Esophagus squamous epithelium (tissue), 4 donors: ENCODE results near the gene APBB1.
"Not testable (repeated sequence)": the region's sequence is repeated elsewhere in the genome, so short reads cannot be mapped to it uniquely, and the experiment has no call there.

Experiments
- CTCF ChIP-seq, 6 experiments: fragments of 450-650 bp in 4 of 6; fragments of 200-600 bp in 2 of 6; sonication (generic) in 2 of 6; IDR thresholded peaks; one replicate each; pipeline ENCODE4 v1.5.1; 2016 to 2019; ENCODE audit warnings: antibody characterized with exemption in 6 of 6, mild to moderate bottlenecking in 4 of 6, moderate library complexity in 4 of 6
- POLR2A ChIP-seq, 4 donors: fragments of 450-650 bp; IDR thresholded peaks; one replicate each; pipeline ENCODE4 v1.6.1; 2017; ENCODE audit warnings: antibody characterized with exemption in 4 of 4, mild to moderate bottlenecking in 4 of 4, moderate library complexity in 3 of 4

GRCh38 chr11:6392251-6392650 lies 26.6 kb downstream of the APBB1 start:
- not testable (repeated sequence) for TF ChIP-seq POLR2A, CTCF (IDR thresholded peaks at IDR 0.05)
